ENCODE data around the gene KCNK7. TPM values are rescaled to one million over a fixed set of nuclear protein-coding genes. Genes with fewer than 3 reads are reported as not detected.
"Not testable (repeated sequence)": the region's sequence is repeated elsewhere in the genome, so short reads cannot be mapped to it uniquely, and the experiment has no call there.

KCNK7 gene
- total RNA-seq: under 1 TPM; 0.31 to 0.53 TPM
- long read RNA-seq: 0 reads

GRCh38 chr11:65595543-65596281 lies at the start of gene KCNK7:
TSS of gene KCNK7 (minus strand) at chr11:65595800. CDS start at chr11:65595772, 28 bp downstream.
- no peak for DNase-seq
- intact Hi-C loops (cut with DNase I): loop anchor here in 1 of 2 donors (10.0 kb wide), 1 partner anchor 51 kb away; no protein-coding TSS in a partner anchor

GRCh38 chr11:65644837-65645236 lies 49.2 kb upstream of the KCNK7 start:
- ATAC-seq: no peak
- no peak for DNase-seq
- intact Hi-C loops (cut with DNase I): no loop called here

More at GRCh38 chr11:65595543-65596281, at the start of gene KCNK7:
- ATAC-seq: no peak

- ATAC-seq (no peak), DNase-seq (no peak)
- intact Hi-C loops (cut with DNase I): no loop called here
Observed at GRCh38 chr11:65643971-65644370, 48.4 kb upstream of the KCNK7 start.

- DNase-seq: no peak
- intact Hi-C loops (cut with DNase I): no loop called here
- no peak for ATAC-seq
Observed at GRCh38 chr11:65642014-65642671, 46.5 kb upstream of the KCNK7 start.

GRCh38 chr11:65641297-65642013 lies 45.9 kb upstream of the KCNK7 start:
- no peak for DNase-seq
- intact Hi-C loops (cut with DNase I): no loop called here
- ATAC-seq: no peak

- ATAC-seq (peak; percentile 3 to 12), DNase-seq (peak; percentile 55)
- intact Hi-C loops (cut with DNase I): no loop called here
Observed at GRCh38 chr11:65640483-65641296, 45.1 kb upstream of the KCNK7 start.

GRCh38 chr11:65639623-65640482 lies 44.3 kb upstream of the KCNK7 start:
- no peak for DNase-seq
- intact Hi-C loops (cut with DNase I): no loop called here
- ATAC-seq: no peak

- ATAC-seq; intact Hi-C loops (cut with DNase I); DNase-seq: not testable (repeated sequence)
Observed at GRCh38 chr11:65639228-65639597, 43.6 kb upstream of the KCNK7 start.

GRCh38 chr11:65637794-65638419 lies 42.3 kb upstream of the KCNK7 start, which contains the start of gene SIPA1:
TSS of gene SIPA1 (plus strand) at chr11:65638101. CDS start at chr11:65640922, 2,821 bp downstream.
- intact Hi-C loops (cut with DNase I): no loop called here
- DNase-seq: peak; percentile 83
- peak; percentile 86 to 90 for ATAC-seq

GRCh38 chr11:65637032-65637557 lies 41.5 kb upstream of the KCNK7 start:
- intact Hi-C loops (cut with DNase I): no loop called here
- no peak for DNase-seq
- no peak for ATAC-seq

GRCh38 chr11:65636108-65637031 lies 40.8 kb upstream of the KCNK7 start:
- no peak for ATAC-seq
- intact Hi-C loops (cut with DNase I): no loop called here
- DNase-seq: no peak

- ATAC-seq (no peak), DNase-seq (no peak)
- intact Hi-C loops (cut with DNase I): no loop called here
Observed at GRCh38 chr11:65634905-65635731, 39.5 kb upstream of the KCNK7 start.

- no peak for ATAC-seq
- intact Hi-C loops (cut with DNase I): no loop called here
- no peak for DNase-seq
Observed at GRCh38 chr11:65634440-65634839, 38.8 kb upstream of the KCNK7 start.

- no peak for DNase-seq
- no peak for ATAC-seq
- intact Hi-C loops (cut with DNase I): no loop called here
Observed at GRCh38 chr11:65634109-65634436, 38.5 kb upstream of the KCNK7 start.

GRCh38 chr11:65633390-65634108 lies 37.9 kb upstream of the KCNK7 start:
- no peak for ATAC-seq
- intact Hi-C loops (cut with DNase I): no loop called here
- DNase-seq: no peak
